22Rv1 (cell line): ENCODE measurements around the gene PACRG.

Source experiments
- CTCF ChIP-seq: fragments of 450-650 bp; IDR thresholded peaks from 2 replicates; pipeline ENCODE4 v1.5.1; 2017; ENCODE audit warnings: mild to moderate bottlenecking
- ZFX ChIP-seq: fragments of 450-650 bp; IDR thresholded peaks from 2 replicates; pipeline ENCODE4 v1.6.1; 2017; ENCODE audit warnings: antibody characterized with exemption, borderline replicate concordance

DNA sequence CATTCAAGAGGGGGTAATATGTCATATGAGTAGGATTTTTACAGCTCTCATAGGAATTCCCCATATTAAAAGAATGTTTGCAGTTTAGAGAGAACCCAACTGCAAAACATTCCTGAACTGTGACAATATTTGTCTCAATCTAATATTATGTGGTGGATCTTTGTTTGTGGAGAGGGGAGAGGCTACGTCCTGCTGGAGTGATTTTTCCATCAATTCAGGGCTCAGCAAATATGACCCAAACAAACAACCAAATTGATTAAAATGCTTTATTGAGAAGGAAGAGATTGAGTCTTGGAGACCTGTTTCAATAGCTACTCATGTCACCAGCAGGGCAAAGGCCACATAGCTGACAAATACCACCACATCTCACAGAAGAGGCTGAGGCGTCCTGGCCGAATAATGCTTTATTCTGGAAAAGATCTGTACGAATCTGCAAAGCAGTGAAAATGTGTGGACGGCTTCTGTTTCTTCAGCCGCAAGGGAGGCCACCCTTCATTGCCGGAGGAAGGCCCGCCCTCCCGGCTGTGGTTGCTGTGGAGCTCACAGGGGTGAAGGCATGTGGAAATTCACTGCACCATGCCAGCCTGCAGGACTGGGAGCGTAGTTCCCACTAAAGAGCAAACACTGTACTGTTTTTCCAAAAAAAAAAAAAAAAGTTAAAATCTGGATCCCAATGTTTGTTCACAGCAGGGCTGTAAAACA, 597.1 kb downstream of the PACRG start:
- no peak for TF ChIP-seq CTCF
- no peak for TF ChIP-seq ZFX
